H1 (cell line): ENCODE results near the gene CLEC16A.

Source experiments
- BACH1 ChIP-seq: IDR thresholded peaks from 2 replicates; pipeline ENCODE4 v1.6.1; 2012; ENCODE audit warnings: low read length, improper control_type of control experiment
- CHD1 ChIP-seq: IDR thresholded peaks from 2 replicates; pipeline ENCODE4 v1.6.1; 2012; ENCODE audit warnings: low read depth, low read length, improper control_type of control experiment
- EP300 ChIP-seq, 2 experiments: IDR thresholded peaks; 1 replicate in 1 of 2; 2 replicates in 1 of 2; pipeline ENCODE4 v1.6.1; 2011 to 2012; ENCODE audit warnings: low read depth in 2 of 2, low read length in 2 of 2, mild to moderate bottlenecking in 2 of 2, borderline replicate concordance in 1 of 2, inconsistent platforms in 1 of 2, moderate library complexity in 1 of 2
- EZH2 ChIP-seq: fragments of 200-600 bp; sonication (generic); IDR thresholded peaks from 2 replicates; pipeline ENCODE4 v1.7.1; 2012; ENCODE audit warnings: low read depth, mild to moderate bottlenecking, moderate library complexity, low read length, inconsistent platforms; ENCODE audit not compliant: severe bottlenecking
- JUN ChIP-seq: IDR thresholded peaks from 2 replicates; pipeline ENCODE4 v1.6.1; 2011; ENCODE audit warnings: low read depth, mild to moderate bottlenecking, improper control_type of control experiment, low read length
- KDM5A ChIP-seq: fragments of 200-600 bp; IDR thresholded peaks from 2 replicates; pipeline ENCODE4 v1.7.1; 2012; ENCODE audit warnings: mild to moderate bottlenecking, low read length, inconsistent platforms, mixed read lengths
- POLR2A ChIP-seq, 2 experiments: IDR thresholded peaks; 1 replicate in 1 of 2; 2 replicates in 1 of 2; pipeline ENCODE4 v1.6.1; 2011; ENCODE audit warnings: low read depth in 2 of 2, low read length in 2 of 2, mild to moderate bottlenecking in 2 of 2; ENCODE audit errors: control extremely low read depth in 1 of 2
- POLR2AphosphoS5 ChIP-seq: IDR thresholded peaks from 2 replicates; pipeline ENCODE4 v1.6.1; 2011; ENCODE audit warnings: low read depth, low read length
- SIN3A ChIP-seq, 2 experiments: IDR thresholded peaks in 1 of 2; conservative IDR thresholded peaks in 1 of 2; 2 replicates each; pipeline ENCODE4 v1.6.1; 2011 to 2012; ENCODE audit warnings: low read length in 2 of 2, improper control_type of control experiment in 1 of 2, low read depth in 1 of 2, mild to moderate bottlenecking in 1 of 2
- SP2 ChIP-seq: IDR thresholded peaks from 2 replicates; pipeline ENCODE4 v1.6.1; 2012; ENCODE audit warnings: mild to moderate bottlenecking, low read length, inconsistent platforms
- TAF1 ChIP-seq: IDR thresholded peaks from 2 replicates; pipeline ENCODE4 v1.6.1; 2011; ENCODE audit warnings: mild to moderate bottlenecking, low read depth, low read length
- TF ChIP-seq, protein P1 (sequence below), 3 experiments: IDR thresholded peaks; 1 replicate in 2 of 3; 2 replicates in 1 of 3; pipeline versions ENCODE4 v1.5.1 to v1.6.1; 2011; ENCODE audit warnings: low read length in 3 of 3, mild to moderate bottlenecking in 3 of 3, inconsistent platforms in 2 of 3, low read depth in 1 of 3, moderate library complexity in 1 of 3; ENCODE audit not compliant: insufficient read depth in 1 of 3; ENCODE audit errors: control extremely low read depth in 1 of 3
- TF ChIP-seq, protein P2 (sequence below): IDR thresholded peaks from 2 replicates; pipeline ENCODE4 v1.6.1; 2011; ENCODE audit warnings: low read length, improper control_type of control experiment

DNA sequence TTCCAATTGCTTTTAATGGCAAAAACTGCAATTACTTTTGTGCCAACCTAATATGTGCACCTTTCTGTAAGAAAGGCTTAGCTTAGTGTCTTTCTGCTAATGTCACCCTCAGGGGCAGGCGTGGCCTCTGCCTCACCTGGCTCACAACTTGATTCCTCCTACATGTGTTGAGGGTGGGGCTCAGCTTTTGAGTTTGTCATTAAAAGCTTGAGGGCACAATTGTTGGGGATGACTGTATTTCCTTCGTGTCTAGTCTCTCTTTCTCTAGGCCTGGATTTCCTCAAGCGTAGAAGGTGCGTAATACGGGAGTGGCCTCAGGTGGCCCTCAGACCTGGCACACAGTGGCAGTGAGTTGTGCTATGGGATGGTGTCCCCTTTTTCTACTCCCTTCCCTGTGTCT, 94.4 kb downstream of the CLEC16A start:
- TF ChIP-seq, protein P1, sequence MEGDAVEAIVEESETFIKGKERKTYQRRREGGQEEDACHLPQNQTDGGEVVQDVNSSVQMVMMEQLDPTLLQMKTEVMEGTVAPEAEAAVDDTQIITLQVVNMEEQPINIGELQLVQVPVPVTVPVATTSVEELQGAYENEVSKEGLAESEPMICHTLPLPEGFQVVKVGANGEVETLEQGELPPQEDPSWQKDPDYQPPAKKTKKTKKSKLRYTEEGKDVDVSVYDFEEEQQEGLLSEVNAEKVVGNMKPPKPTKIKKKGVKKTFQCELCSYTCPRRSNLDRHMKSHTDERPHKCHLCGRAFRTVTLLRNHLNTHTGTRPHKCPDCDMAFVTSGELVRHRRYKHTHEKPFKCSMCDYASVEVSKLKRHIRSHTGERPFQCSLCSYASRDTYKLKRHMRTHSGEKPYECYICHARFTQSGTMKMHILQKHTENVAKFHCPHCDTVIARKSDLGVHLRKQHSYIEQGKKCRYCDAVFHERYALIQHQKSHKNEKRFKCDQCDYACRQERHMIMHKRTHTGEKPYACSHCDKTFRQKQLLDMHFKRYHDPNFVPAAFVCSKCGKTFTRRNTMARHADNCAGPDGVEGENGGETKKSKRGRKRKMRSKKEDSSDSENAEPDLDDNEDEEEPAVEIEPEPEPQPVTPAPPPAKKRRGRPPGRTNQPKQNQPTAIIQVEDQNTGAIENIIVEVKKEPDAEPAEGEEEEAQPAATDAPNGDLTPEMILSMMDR (IDR thresholded peaks at IDR 0.05; ENCODE audit: control extremely low read depth in 1 of 3, insufficient read depth in 1 of 3, low read depth in 1 of 3, low read length in 3 of 3): no peak
- TF ChIP-seq EZH2 (no peak), SP2 (no peak), KDM5A (no peak), POLR2A (IDR thresholded peaks at IDR 0.05; ENCODE audit: control extremely low read depth in 1 of 2, low read depth in 2 of 2, low read length in 2 of 2) (no peak), JUN (no peak), CHD1 (no peak), POLR2AphosphoS5 (no peak), SIN3A (conservative IDR thresholded peaks at IDR 0.05 in 1 of 2, IDR thresholded peaks at IDR 0.05 in 1 of 2; ENCODE audit: low read depth in 1 of 2, low read length in 2 of 2) (no peak), EP300 (IDR thresholded peaks at IDR 0.05; ENCODE audit: borderline replicate concordance in 1 of 2, low read depth in 2 of 2, low read length in 2 of 2) (no peak), BACH1 (no peak), TAF1 (no peak)
- TF ChIP-seq, protein P2, sequence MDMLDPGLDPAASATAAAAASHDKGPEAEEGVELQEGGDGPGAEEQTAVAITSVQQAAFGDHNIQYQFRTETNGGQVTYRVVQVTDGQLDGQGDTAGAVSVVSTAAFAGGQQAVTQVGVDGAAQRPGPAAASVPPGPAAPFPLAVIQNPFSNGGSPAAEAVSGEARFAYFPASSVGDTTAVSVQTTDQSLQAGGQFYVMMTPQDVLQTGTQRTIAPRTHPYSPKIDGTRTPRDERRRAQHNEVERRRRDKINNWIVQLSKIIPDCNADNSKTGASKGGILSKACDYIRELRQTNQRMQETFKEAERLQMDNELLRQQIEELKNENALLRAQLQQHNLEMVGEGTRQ: no peak
